T-helper 17 cell (primary cell): ENCODE results near the gene ATR. TPM values are rescaled to one million over a fixed set of nuclear protein-coding genes. Genes with fewer than 3 reads are reported as not detected.
"Not testable (repeated sequence)": the region's sequence is repeated elsewhere in the genome, so short reads cannot be mapped to it uniquely, and the experiment has no call there.

Experiments
- ATAC-seq: fragments of 150-1000 bp; cut with Tn5 transposase; 2 replicates; pipeline ENCODE4 v1.10.0; 2021; ENCODE audit warnings: mild to moderate bottlenecking, moderate library complexity
- DNase-seq, 3 donors: peaks; one replicate each; pipeline versions ENCODE4 v3.0.0 to v3.0.0-alpha.2; 2020 to 2021
- H3K9me3 ChIP-seq: one replicate; pipeline ENCODE4 v1.7.0; 2013; ENCODE audit warnings: low read length, mild to moderate bottlenecking; ENCODE audit not compliant: control insufficient read depth, poor library complexity, severe bottlenecking
- H3K27ac Mint-ChIP-seq: one replicate; pipeline ENCODE4 v1.8.0; 2022; ENCODE audit warnings: mild to moderate bottlenecking, moderate library complexity, mixed read lengths
- H3K27me3 Mint-ChIP-seq: one replicate; pipeline ENCODE4 v1.8.0; 2022; ENCODE audit warnings: mixed read lengths
- H3K36me3 Mint-ChIP-seq: one replicate; pipeline ENCODE4 v1.8.0; 2022; ENCODE audit warnings: low read depth, mixed read lengths
- H3K4me1 Mint-ChIP-seq: one replicate; pipeline ENCODE4 v1.8.0; 2022; ENCODE audit warnings: mild to moderate bottlenecking, mixed read lengths
- H3K4me3 Mint-ChIP-seq: one replicate; pipeline ENCODE4 v1.8.0; 2022; ENCODE audit warnings: mild to moderate bottlenecking, moderate library complexity, mixed read lengths
- total RNA-seq, 4 donors: library from RNA in 2 of 4; stranded (reverse) in 2 of 4; gene quantifications; one replicate each; pipeline ENCODE4 v1.2.3 and lab custom pipeline; 2022 to 2026

ATR gene
- total RNA-seq, 2 donors from 2014 or later, result 34.0 to 35.3 TPM

- H3K4me1 Mint-ChIP-seq, result peaks cover 35% of the 10 kb centered on the region
- H3K9me3 ChIP-seq, result no peaks in the 10 kb centered on the region
- H3K27ac Mint-ChIP-seq, result peak within 1 kb of the TSS; percentile 100
- H3K27me3 Mint-ChIP-seq, result no peaks in the 10 kb centered on the region
- peaks cover 3% of the 10 kb centered on the region for H3K36me3 Mint-ChIP-seq
- peak within 1 kb of the TSS; percentile 98 for H3K4me3 Mint-ChIP-seq
- DNase-seq, result peak; percentile 89 to 98 (median 92)
- peak; percentile 98 for ATAC-seq
Observed at GRCh38 chr3:142447852-142448823, 130.4 kb downstream of the ATR start, which contains the start of gene XRN1. XRN1 (minus strand) TSS chr3:142448037; CDS start chr3:142447944, 93 bp downstream.

GRCh38 chr3:142447301-142447851 lies 131.2 kb downstream of the ATR start:
- Mint-ChIP-seq H3K36me3 (peaks cover 3% of the 10 kb centered on the region), H3K27me3 (no peaks in the 10 kb centered on the region), H3K4me1 (peaks cover 37% of the 10 kb centered on the region), H3K4me3 (peak overlapping the region; percentile 98), H3K27ac (peak overlapping the region; percentile 100)
- DNase-seq (peak; percentile 18 to 26 (median 24)), ATAC-seq (peak; percentile 36)
- no peaks in the 10 kb centered on the region for H3K9me3 ChIP-seq

DNA sequence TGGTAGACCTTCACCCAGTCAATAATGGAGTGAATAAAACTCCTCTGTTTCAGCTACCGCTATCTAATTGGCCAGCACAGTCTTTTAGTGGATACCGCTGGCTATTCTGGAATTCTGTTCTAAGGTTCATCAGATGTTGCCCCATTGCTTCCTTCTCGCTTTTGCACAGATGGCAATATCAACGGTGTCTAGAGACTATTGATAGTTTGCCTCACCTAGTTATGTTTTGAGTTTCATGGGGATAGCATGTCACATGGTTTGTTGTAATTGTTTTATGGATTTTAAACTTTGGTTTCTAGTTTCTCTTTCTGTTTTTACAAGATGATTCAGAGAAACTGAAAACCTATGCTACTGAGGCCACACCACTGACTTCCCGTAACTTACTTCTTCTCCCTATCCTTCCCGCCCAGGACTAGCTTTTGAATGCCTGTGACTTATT lies 132.7 kb downstream of the ATR start:
- Mint-ChIP-seq H3K36me3 (peaks cover 3% of the 10 kb centered on the region), H3K4me1 (peaks cover 41% of the 10 kb centered on the region), H3K27me3 (no peaks in the 10 kb centered on the region), H3K27ac (peak overlapping the region; percentile 100), H3K4me3 (peak overlapping the region; percentile 98)
- DNase-seq (no peak), ATAC-seq (no peak)
- no peaks in the 10 kb centered on the region for H3K9me3 ChIP-seq

DNA sequence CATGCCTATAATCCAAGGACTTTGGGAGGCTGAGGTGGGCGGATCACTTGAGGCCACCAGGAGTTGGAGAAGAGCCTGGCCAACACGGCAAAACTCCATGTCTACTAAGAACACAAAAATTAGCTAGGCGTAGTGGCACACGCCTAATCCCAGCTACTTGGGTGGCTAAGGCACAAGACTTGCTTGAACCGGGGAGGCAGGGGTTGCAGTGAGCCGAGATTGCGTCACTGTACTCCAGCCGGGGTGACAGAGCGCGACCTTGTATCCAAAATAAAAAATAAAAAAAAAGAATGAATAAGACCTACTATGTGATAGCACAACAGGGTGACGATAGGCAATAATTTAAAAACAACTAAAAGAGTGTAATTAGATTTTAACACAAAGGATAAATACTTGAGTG lies 134.2 kb downstream of the ATR start:
- H3K36me3 Mint-ChIP-seq, result peaks cover 3% of the 10 kb centered on the region
- no peaks in the 10 kb centered on the region for H3K9me3 ChIP-seq
- H3K27ac Mint-ChIP-seq, result peak overlapping the region; percentile 100
- peaks cover 43% of the 10 kb centered on the region for H3K4me1 Mint-ChIP-seq
- no peaks in the 10 kb centered on the region for H3K27me3 Mint-ChIP-seq
- no peak for ATAC-seq
- DNase-seq, result no peak
- H3K4me3 Mint-ChIP-seq, result peak overlapping the region; percentile 21

- Mint-ChIP-seq H3K4me1 (peaks cover 50% of the 10 kb centered on the region), H3K27ac (peak overlapping the region; percentile 21)
- not testable (repeated sequence) for H3K36me3 Mint-ChIP-seq, ATAC-seq, H3K4me3 Mint-ChIP-seq, H3K9me3 ChIP-seq, H3K27me3 Mint-ChIP-seq, DNase-seq
Observed at GRCh38 chr3:142443060-142443459, 135.5 kb downstream of the ATR start.

DNA sequence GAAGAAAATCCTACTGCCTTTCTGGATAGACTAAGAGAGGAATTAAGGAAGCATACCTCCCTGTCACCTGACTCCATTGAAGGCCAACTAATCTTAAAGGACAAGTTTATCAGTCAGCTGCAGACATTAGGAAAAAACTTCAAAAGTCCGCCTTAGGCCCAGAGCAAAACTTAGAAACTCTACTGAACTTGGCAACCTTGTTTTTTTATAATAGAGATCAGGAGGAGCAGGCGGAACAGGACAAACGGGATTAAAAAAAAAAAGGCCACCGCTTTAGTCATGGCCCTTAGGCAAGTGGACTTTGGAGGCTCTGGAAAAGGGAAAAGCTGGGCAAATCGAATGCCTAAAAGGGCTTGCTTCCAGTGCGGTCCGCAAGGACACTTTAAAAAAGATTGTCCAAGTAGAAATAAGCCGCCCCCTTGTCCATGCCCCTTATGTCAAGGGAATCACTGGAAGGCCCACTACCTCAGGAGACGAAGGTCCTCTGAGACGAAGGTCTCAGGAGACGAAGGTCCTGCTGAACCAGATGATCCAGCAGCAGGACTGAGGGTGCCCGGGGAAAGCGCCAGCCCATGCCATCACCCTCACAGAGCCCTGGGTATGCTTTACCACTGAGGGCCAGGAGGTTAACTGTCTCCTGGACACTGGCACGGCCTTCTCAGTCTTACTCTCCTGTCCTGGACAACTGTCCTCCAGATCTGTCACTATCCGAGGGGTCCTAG lies 138.9 kb downstream of the ATR start:
- H3K9me3 ChIP-seq, result not testable (repeated sequence)

GRCh38 chr3:142438096-142438495 lies 140.4 kb downstream of the ATR start:
- H3K4me3 Mint-ChIP-seq, H3K9me3 ChIP-seq, ATAC-seq, DNase-seq, H3K27me3 Mint-ChIP-seq, H3K36me3 Mint-ChIP-seq: not testable (repeated sequence)
- peaks cover 30% of the 10 kb centered on the region for H3K4me1 Mint-ChIP-seq
- H3K27ac Mint-ChIP-seq, result peak overlapping the region; percentile 56

More for the DNA sequence above, 138.9 kb downstream of the ATR start:
- not testable (repeated sequence) for H3K4me3 Mint-ChIP-seq, H3K27ac Mint-ChIP-seq, H3K27me3 Mint-ChIP-seq, DNase-seq, ATAC-seq, H3K36me3 Mint-ChIP-seq
- H3K4me1 Mint-ChIP-seq, result peaks cover 35% of the 10 kb centered on the region

DNA sequence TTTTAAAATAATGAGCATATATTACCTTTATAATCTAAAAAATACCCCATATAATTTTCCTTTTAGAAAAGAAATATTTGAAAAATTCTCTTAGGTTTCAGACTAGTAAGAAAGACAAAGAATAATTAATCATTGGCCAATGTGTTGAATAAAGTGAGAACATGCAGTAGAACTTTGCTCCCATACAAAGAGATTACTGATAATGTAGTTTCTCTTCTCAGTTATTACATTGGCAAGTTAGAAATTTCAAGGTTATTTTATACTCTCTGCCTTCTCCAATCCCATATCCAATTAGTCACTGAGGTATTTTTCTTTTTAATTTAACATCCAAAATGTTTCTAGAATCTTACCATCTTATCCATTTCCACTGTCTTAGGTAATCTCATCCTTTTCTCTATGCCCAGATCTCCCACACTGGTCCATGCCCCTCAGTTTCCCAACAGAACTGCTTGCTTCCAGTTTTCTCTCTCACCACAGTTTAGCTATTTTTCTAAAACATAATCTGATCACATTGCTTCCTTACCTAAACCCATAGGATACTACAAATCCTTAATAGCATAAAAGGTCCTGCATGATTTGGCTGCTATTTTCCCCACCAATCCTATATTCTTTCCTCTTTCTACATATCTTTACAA lies 141.5 kb downstream of the ATR start:
- ATAC-seq (no peak), DNase-seq (no peak)
- Mint-ChIP-seq H3K27ac (no peak overlapping the region), H3K36me3 (peaks cover 4% of the 10 kb centered on the region), H3K27me3 (no peaks in the 10 kb centered on the region), H3K4me3 (peak overlapping the region; percentile 57), H3K4me1 (peaks cover 27% of the 10 kb centered on the region)
- no peaks in the 10 kb centered on the region for H3K9me3 ChIP-seq

DNA sequence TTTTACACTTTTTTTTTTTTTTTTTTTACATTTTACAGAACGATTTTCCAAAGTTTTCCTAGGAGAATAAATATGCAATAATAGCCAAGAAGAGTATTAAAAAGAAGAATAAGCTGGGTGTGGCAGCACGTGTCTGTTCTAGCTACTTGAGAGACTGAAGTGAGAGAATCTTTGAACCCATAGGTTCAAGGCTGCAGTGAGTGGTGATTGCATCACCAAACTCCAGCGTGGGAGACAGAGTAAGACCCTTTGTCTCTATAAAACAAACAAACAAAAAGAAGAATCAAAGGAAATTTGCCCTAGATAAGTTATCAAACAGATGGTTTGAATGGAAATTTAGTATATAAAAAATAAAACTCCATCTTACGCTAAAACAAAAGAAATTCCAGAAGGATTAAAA lies 144.0 kb downstream of the ATR start:
- Mint-ChIP-seq H3K4me1 (peaks cover 30% of the 10 kb centered on the region), H3K4me3 (no peak overlapping the region), H3K36me3 (peaks cover 12% of the 10 kb centered on the region), H3K27ac (peak overlapping the region; percentile 81), H3K27me3 (no peaks in the 10 kb centered on the region)
- ATAC-seq (no peak), DNase-seq (no peak)
- H3K9me3 ChIP-seq, result no peaks in the 10 kb centered on the region

- H3K36me3 Mint-ChIP-seq, result peaks cover 19% of the 10 kb centered on the region
Observed at GRCh38 chr3:142433110-142433509, 145.4 kb downstream of the ATR start.

GRCh38 chr3:142429582-142429981 lies 149.0 kb downstream of the ATR start:
- no peaks in the 10 kb centered on the region for H3K9me3 ChIP-seq
- Mint-ChIP-seq H3K36me3 (peaks cover 18% of the 10 kb centered on the region), H3K4me3 (no peak overlapping the region), H3K27me3 (no peaks in the 10 kb centered on the region), H3K27ac (peak overlapping the region; percentile 84), H3K4me1 (peaks cover 15% of the 10 kb centered on the region)
- ATAC-seq (no peak), DNase-seq (no peak)

More at GRCh38 chr3:142433110-142433509, 145.4 kb downstream of the ATR start:
- ATAC-seq (no peak), DNase-seq (no peak)
- H3K4me3 Mint-ChIP-seq, result no peak overlapping the region
- peaks cover 25% of the 10 kb centered on the region for H3K4me1 Mint-ChIP-seq
- no peaks in the 10 kb centered on the region for H3K9me3 ChIP-seq
- H3K27ac Mint-ChIP-seq, result no peak overlapping the region
- H3K27me3 Mint-ChIP-seq, result no peaks in the 10 kb centered on the region

- peaks cover 6% of the 10 kb centered on the region for H3K4me1 Mint-ChIP-seq
- no peaks in the 10 kb centered on the region for H3K9me3 ChIP-seq
- peaks cover 11% of the 10 kb centered on the region for H3K36me3 Mint-ChIP-seq
- no peaks in the 10 kb centered on the region for H3K27me3 Mint-ChIP-seq
- no peak overlapping the region for H3K4me3 Mint-ChIP-seq
- ATAC-seq, result no peak
- H3K27ac Mint-ChIP-seq, result peak overlapping the region; percentile 65
- DNase-seq, result no peak
Observed at GRCh38 chr3:142424754-142425153, 153.8 kb downstream of the ATR start.
